Keratinocyte (primary cell): ENCODE measurements around the gene GAMT. TPM values are rescaled to one million over a fixed set of nuclear protein-coding genes. Genes with fewer than 3 reads are reported as not detected.

ENCODE experiments used
- DNase-seq: peaks from one replicate; pipeline ENCODE4 v3.0.0-alpha.2; 2011; ENCODE audit warnings: low read depth, missing footprints, low spot score
- FAIRE-seq: peaks from 2 replicates; lab custom pipeline; 2011; peaks lifted over from hg19 to GRCh38; lab: Jason Lieb, UNC
- H2AFZ ChIP-seq: 2 replicates; pipeline ENCODE4 v1.6.0; 2012; ENCODE audit warnings: low read length, control low read depth, inconsistent platforms; ENCODE audit not compliant: control insufficient read depth
- H3K27ac ChIP-seq: 2 replicates; pipeline ENCODE4 v1.5.1; 2011; ENCODE audit warnings: low read length; ENCODE audit not compliant: control insufficient read depth, insufficient read depth
- H3K27me3 ChIP-seq: 3 replicates; pipeline ENCODE4 v1.6.0; 2011; ENCODE audit warnings: low read length; ENCODE audit not compliant: control insufficient read depth, insufficient read depth; ENCODE audit errors: extremely low read depth
- H3K36me3 ChIP-seq, 2 experiments: 2 replicates in 1 of 2; 3 replicates in 1 of 2; pipeline ENCODE4 v1.5.1; 2011; ENCODE audit warnings: low read length in 2 of 2, mild to moderate bottlenecking in 1 of 2; ENCODE audit not compliant: control insufficient read depth in 2 of 2, insufficient read depth in 2 of 2; ENCODE audit errors: extremely low read depth in 1 of 2
- H3K4me1 ChIP-seq: 3 replicates; pipeline ENCODE4 v1.5.1; 2011; ENCODE audit warnings: low read length; ENCODE audit not compliant: control insufficient read depth, insufficient read depth; ENCODE audit errors: extremely low read depth
- H3K4me2 ChIP-seq: 3 replicates; pipeline ENCODE4 v1.6.0; 2011; ENCODE audit warnings: low read depth, low read length; ENCODE audit not compliant: control insufficient read depth, insufficient read depth; ENCODE audit errors: extremely low read depth
- H3K4me3 ChIP-seq, 3 experiments: fragments of 200-600 bp in 1 of 3; sonication (generic) in 1 of 3; 2 replicates in 2 of 3; 3 replicates in 1 of 3; pipeline ENCODE4 v1.5.1; 2011 to 2016; ENCODE audit warnings: low read length in 3 of 3, mild to moderate bottlenecking in 3 of 3, control low read depth in 2 of 3, inconsistent platforms in 1 of 3, low read depth in 1 of 3, mixed read lengths in 1 of 3, mixed run types in 1 of 3, moderate library complexity in 1 of 3; ENCODE audit not compliant: control insufficient read depth in 2 of 3, insufficient read depth in 2 of 3; ENCODE audit errors: extremely low read depth in 1 of 3
- H3K79me2 ChIP-seq: 2 replicates; pipeline ENCODE4 v1.6.0; 2012; ENCODE audit warnings: low read length; ENCODE audit not compliant: control insufficient read depth, insufficient read depth
- H3K9ac ChIP-seq: 3 replicates; pipeline ENCODE4 v1.6.0; 2011; ENCODE audit warnings: low read length; ENCODE audit not compliant: control insufficient read depth, insufficient read depth; ENCODE audit errors: extremely low read depth
- H3K9me1 ChIP-seq: 3 replicates; pipeline ENCODE4 v1.6.0; 2011; ENCODE audit warnings: low read length; ENCODE audit not compliant: control insufficient read depth, insufficient read depth; ENCODE audit errors: extremely low read depth
- H3K9me3 ChIP-seq: 2 replicates; pipeline ENCODE4 v1.5.1; 2012; ENCODE audit warnings: low read depth, low read length; ENCODE audit not compliant: control insufficient read depth
- H4K20me1 ChIP-seq: 3 replicates; pipeline ENCODE4 v1.6.0; 2011; ENCODE audit warnings: low read length; ENCODE audit not compliant: control insufficient read depth, insufficient read depth; ENCODE audit errors: extremely low read depth
- EZH2 ChIP-seq: IDR thresholded peaks from one replicate; pipeline ENCODE4 v1.6.1; 2012; ENCODE audit warnings: inconsistent platforms, mild to moderate bottlenecking, low read length, moderate library complexity
- dilution Hi-C: fragments of 300-500 bp; cut with MboI; formaldehyde crosslinking; loops from one replicate; pipeline ENCODE4 v1.7.0; 2020; ENCODE audit warnings: low sequenced_read_pairs; ENCODE audit not compliant: extremely low pct_ligation_motif_present
- polyA plus RNA-seq, 5 experiments: library from polyadenylated mRNA; depleted of rRNA in 3 of 5; stranded (reverse) in 3 of 5; stranded (forward) in 1 of 5; unstranded in 1 of 5; fragments of >200 nt; gene quantifications; 1 replicate in 1 of 5; 2 replicates in 3 of 5; 3 replicates in 1 of 5; pipeline versions ENCODE4 v1.2.1 to v1.2.3, GENCODE V29; 2011 to 2012; ENCODE audit warnings: missing spikeins in 2 of 5, low read depth in 1 of 5, low replicate concordance in 1 of 5
- TF ChIP-seq, protein P1 (sequence below), 3 experiments: IDR thresholded peaks in 1 of 3; conservative IDR thresholded peaks in 1 of 3; optimal IDR thresholded peaks in 1 of 3; 2 replicates in 2 of 3; 3 replicates in 1 of 3; pipeline versions ENCODE3 to v1.5.1; 2011; ENCODE audit warnings: low read length in 3 of 3, mild to moderate bottlenecking in 3 of 3, moderate library complexity in 2 of 3, control low read depth in 1 of 3, inconsistent platforms in 1 of 3; ENCODE audit not compliant: insufficient read depth in 2 of 3; ENCODE audit errors: extremely low read depth in 1 of 3

The GAMT gene
- polyA plus RNA-seq, 1 donor (not counting 4 experiments of a cell fraction or from before 2014, with no cell fraction given): 5.7 TPM

DNA sequence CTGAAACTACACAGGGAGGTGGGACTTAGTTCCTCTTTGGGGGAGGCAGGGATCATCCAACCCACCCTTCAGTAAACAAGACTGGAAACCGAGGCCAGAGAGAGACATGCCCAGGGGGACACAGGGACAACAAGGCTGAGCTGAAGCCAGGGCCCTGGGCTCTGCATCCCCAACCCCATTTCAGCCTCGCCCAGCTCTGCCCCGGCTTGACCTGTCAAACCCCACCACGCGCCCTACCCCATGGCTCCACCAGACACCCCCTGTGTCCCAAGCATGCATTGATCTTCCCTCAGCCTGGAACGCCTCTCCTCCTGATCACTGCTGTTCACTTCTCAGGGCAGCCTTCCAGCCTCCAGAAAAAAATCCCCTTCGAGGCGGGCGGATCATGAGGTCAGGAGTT, 46.6 kb upstream of the GAMT start:
- H2AFZ ChIP-seq: no peak overlapping the region

DNA sequence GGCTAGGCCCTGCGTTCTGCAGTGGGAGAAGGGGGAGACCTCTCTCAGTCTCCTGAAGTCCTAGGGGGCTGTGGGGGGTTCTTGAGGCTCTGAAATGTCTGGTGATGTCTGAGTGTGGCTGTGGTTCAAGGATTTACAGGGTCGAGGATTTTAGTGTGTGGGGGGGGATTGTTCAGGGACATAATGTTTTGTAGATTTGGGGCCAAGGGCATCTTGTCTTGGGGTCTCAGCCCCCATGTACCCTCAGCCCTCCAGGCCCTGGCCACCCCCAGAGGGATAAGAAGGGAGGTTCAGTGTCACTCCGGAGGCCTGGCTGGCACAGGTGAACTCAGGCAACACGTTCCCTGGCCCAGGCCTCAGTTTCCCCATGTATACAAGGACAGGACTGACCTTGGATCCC, 46.2 kb upstream of the GAMT start:
- Histone ChIP-seq H3K27ac (no peak overlapping the region), H3K36me3 (peaks cover 0 to 4% of the 10 kb centered on the region in 2 experiments), H3K27me3 (peaks cover 68% of the 10 kb centered on the region), H3K4me1 (peaks cover 6% of the 10 kb centered on the region), H3K9me1 (peaks cover 3% of the 10 kb centered on the region), H3K9ac (no peak overlapping the region), H4K20me1 (peaks cover 4% of the 10 kb centered on the region), H3K4me2 (no peak overlapping the region), H3K9me3 (no peaks in the 10 kb centered on the region), H2AFZ (no peak overlapping the region), H3K4me3 (no peak overlapping the region), H3K79me2 (no peaks in the 10 kb centered on the region)
- dilution Hi-C loops: no loop called here
- no peak for DNase-seq
- TF ChIP-seq, protein P1, sequence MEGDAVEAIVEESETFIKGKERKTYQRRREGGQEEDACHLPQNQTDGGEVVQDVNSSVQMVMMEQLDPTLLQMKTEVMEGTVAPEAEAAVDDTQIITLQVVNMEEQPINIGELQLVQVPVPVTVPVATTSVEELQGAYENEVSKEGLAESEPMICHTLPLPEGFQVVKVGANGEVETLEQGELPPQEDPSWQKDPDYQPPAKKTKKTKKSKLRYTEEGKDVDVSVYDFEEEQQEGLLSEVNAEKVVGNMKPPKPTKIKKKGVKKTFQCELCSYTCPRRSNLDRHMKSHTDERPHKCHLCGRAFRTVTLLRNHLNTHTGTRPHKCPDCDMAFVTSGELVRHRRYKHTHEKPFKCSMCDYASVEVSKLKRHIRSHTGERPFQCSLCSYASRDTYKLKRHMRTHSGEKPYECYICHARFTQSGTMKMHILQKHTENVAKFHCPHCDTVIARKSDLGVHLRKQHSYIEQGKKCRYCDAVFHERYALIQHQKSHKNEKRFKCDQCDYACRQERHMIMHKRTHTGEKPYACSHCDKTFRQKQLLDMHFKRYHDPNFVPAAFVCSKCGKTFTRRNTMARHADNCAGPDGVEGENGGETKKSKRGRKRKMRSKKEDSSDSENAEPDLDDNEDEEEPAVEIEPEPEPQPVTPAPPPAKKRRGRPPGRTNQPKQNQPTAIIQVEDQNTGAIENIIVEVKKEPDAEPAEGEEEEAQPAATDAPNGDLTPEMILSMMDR (optimal IDR thresholded peaks at IDR 0.05 in 1 of 3, IDR thresholded peaks at IDR 0.05 in 1 of 3, conservative IDR thresholded peaks at IDR 0.05 in 1 of 3; ENCODE audit: extremely low read depth in 1 of 3, insufficient read depth in 2 of 3, low read length in 3 of 3): no peak
- no peak for TF ChIP-seq EZH2
- no peak for FAIRE-seq

More for the DNA sequence above, 46.6 kb upstream of the GAMT start:
- DNase-seq (no peak), FAIRE-seq (no peak)
- Histone ChIP-seq H3K27me3 (peaks cover 73% of the 10 kb centered on the region), H3K27ac (no peak overlapping the region), H3K9ac (no peak overlapping the region), H3K79me2 (no peaks in the 10 kb centered on the region), H3K36me3 (no peaks in the 10 kb centered on the region), H3K4me1 (peaks cover 6% of the 10 kb centered on the region), H3K4me3 (no peak overlapping the region), H3K9me1 (peaks cover 3% of the 10 kb centered on the region), H3K4me2 (no peak overlapping the region), H4K20me1 (peaks cover 4% of the 10 kb centered on the region), H3K9me3 (no peaks in the 10 kb centered on the region)
- no peak for TF ChIP-seq EZH2
- TF ChIP-seq, protein P1 (optimal IDR thresholded peaks at IDR 0.05 in 1 of 3, IDR thresholded peaks at IDR 0.05 in 1 of 3, conservative IDR thresholded peaks at IDR 0.05 in 1 of 3; ENCODE audit: extremely low read depth in 1 of 3, insufficient read depth in 2 of 3, low read length in 3 of 3): no peak
- dilution Hi-C loops: no loop called here
